SKM-1 treated with dmso at 0.1 percent for 144 hours (cell line): ENCODE measurements around the gene KLF5.
A peak's percentile ranks its signal among the peaks of the same experiment; 100 is the strongest.
"Not testable (repeated sequence)": the region's sequence is repeated elsewhere in the genome, so short reads cannot be mapped to it uniquely, and the experiment has no call there.

ENCODE experiments used
- DNase-seq: peaks from one replicate; lab custom pipeline; 2025; ENCODE audit not compliant: unreplicated experiment; lab: John Stamatoyannopoulos, UW

The KLF5 gene

DNA sequence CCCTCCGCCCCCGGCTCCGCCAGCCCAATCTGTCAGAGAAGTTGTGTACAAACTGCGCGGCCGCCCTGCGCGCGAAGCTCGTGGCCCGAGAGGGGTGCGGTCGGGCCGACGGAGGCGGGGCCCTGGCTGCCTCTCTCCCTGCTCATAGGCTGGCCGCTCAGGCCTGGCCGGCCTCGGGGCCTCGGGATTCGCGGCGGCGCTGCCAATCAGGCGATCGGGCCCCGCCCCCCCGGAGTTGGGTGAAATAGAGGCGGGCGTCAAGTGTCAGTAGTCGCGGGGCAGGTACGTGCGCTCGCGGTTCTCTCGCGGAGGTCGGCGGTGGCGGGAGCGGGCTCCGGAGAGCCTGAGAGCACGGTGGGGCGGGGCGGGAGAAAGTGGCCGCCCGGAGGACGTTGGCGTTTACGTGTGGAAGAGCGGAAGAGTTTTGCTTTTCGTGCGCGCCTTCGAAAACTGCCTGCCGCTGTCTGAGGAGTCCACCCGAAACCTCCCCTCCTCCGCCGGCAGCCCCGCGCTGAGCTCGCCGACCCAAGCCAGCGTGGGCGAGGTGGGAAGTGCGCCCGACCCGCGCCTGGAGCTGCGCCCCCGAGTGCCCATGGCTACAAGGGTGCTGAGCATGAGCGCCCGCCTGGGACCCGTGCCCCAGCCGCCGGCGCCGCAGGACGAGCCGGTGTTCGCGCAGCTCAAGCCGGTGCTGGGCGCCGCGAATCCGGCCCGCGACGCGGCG lies at the start of gene KLF5:
Gene KLF5, plus strand, starts transcription at position 270 of the 724 bp plus-strand sequence. Its CDS starts 323 bp downstream, at position 593.
- peak; percentile 91 for DNase-seq

DNA sequence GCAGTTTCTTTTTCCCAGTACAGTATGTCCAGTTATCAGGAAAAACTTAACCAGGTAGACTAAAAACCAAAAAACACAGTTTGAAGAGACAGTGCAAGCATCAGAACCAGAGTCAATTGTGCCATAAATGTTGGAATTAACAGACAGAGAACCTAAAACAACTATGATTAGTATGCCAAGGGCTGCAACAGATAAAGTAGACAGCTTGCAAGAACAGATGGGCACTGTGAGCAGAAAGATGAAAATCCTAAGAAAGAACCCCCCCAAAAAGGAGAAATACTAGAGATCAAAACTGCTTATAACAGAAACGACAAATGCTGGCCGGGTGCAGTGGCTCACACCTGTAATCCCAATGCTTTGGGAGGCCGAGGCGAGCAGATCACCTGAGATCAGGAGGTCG lies 47.1 kb upstream of the KLF5 start:
- no peak for DNase-seq

GRCh38 chr13:73015805-73016204 lies 43.0 kb upstream of the KLF5 start:
- DNase-seq: no peak

- DNase-seq: no peak
These were observed 40.5 kb upstream of the KLF5 start for GRCh38 chr13:73018336-73018735.

DNA sequence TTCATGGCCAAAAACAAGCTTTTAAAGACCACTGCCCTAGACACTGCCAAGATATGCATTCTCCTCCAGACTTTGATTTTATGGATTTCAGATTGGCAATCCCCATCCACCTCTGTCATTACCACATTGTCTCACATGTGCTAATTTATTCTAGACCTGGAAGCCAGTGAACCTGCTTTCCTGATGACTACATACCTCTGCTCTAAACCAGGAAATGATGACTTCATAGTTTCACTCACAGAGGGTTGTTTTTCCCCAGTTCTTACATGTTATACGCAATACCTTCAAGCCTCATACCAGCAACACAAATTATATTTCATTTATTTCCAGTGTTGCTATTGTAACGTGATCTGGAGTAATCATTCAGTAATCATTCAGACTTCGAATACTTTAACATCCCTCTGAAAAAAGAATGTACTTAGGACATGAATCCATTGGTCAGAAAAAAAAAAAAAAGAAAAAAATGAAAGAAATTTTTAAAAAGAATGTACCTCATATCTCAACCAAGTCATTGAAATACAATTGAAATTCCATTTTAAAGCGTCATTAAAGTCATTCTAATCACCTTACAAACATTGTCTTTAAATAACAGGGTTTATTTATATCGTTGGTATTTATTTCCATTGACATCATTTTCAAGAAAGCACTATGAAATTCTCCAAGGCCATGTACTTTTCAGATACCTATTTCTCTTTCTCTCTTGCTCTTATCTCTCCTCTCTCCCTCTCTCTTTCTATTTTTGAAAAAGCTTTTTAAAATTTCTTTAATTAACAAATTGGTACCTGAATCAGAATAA lies 33.4 kb upstream of the KLF5 start:
- peak; percentile 20 for DNase-seq

- no peak for DNase-seq
These were observed 23.9 kb upstream of the KLF5 start for GRCh38 chr13:73034901-73035300.

DNA sequence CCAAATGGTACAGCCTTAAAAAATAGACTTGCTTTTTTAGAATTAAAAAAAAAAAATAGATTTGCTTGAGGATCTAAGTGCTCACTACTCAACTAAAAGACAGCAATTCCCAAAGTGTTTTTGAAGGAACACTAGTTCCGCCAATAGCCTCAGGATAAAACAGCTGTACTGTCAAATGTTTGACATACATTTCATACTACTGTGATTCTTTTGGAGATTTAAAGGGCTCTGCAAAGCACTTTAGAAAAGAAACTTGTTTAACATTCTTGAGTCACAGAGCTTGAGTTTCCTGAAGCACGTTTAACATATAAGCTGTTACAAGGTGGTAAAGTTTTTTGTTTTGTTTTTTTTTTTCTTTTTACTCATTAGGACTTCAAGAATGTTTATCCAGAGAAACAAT lies 23.1 kb upstream of the KLF5 start:
- DNase-seq: no peak

GRCh38 chr13:73036566-73036965 lies 22.2 kb upstream of the KLF5 start:
- DNase-seq: no peak

DNA sequence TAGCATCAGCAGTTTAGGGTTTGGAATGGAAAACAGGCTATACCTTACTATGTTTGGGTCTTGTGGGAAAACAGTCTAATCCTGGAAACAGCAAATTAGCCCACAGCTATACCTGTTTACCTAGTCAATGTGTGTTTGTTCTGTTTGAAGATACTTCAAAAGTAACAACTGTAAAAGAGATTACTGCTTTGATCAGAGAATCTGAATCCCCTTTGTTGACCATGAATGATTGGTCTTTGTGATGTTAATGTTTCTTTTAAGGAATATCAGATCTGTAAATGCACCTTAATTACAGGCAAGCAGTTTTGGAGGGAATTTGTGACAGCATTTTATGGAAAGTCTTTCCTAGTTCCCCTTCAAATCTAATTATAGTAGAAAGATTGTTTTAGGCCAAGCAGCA lies 20.7 kb upstream of the KLF5 start:
- DNase-seq: no peak

- peak; percentile 86 for DNase-seq
These were observed 19.4 kb upstream of the KLF5 start for GRCh38 chr13:73039201-73040108.

GRCh38 chr13:73040484-73040883 lies 18.3 kb upstream of the KLF5 start:
- DNase-seq: no peak

GRCh38 chr13:73040968-73041596 lies 17.7 kb upstream of the KLF5 start:
- DNase-seq: peak; percentile 51

DNA sequence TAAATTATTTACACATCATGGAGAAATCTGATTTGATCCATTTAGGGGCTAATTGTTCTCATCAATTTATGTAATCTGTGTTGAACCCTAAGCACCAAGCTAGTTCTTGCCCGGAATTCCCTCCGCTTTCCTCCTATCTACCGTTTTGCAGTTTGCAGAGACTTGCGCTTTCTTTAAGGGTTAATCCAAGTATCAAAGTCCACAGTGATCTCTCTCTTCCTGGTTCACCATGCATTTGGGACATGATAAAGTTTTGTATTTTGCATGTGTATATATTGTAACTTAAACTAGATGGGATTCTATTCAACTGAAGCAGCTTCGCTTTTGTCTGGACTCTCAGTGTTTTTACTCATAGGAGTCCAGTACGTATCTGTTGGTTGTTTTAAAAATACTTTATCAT lies 13.8 kb upstream of the KLF5 start:
- DNase-seq: no peak

DNA sequence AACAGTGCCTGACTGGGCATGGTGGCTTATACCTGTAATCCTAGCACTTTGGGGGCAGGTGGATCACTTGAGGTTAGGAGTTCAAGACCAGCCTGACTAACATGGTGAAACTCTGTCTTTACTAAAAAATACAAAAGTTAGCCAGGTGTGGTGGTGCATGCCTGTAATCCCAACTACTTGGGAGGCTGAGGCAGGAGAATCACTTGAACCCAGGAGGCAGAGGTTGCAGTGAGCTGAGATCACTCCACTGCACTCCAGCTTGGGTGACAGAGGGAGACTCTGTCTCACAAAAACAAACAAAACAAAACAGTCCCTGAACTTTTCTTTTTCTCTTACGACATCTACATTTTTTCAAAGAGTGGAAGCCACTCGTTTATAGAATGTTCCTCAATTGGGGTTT lies 10.2 kb upstream of the KLF5 start:
- DNase-seq: not testable (repeated sequence)

DNA sequence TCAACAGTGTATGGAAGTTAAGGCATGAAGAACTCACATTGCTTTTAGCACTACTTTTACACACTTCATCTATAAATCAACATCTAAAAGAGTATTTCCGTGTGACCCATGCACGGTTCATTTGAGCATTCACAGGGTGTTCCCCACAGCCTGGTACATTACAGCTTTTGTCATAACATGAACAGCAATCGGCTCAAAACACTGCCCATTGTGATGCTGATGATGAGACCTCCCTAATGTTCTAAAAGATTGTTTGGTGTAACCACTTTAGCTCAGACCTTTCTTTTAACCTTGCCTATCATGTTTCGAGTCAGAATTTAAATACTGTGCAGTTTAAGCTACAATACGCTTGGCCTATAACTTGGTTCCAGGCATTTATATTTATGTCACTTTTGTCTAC lies 4.1 kb upstream of the KLF5 start:
- DNase-seq: no peak

DNA sequence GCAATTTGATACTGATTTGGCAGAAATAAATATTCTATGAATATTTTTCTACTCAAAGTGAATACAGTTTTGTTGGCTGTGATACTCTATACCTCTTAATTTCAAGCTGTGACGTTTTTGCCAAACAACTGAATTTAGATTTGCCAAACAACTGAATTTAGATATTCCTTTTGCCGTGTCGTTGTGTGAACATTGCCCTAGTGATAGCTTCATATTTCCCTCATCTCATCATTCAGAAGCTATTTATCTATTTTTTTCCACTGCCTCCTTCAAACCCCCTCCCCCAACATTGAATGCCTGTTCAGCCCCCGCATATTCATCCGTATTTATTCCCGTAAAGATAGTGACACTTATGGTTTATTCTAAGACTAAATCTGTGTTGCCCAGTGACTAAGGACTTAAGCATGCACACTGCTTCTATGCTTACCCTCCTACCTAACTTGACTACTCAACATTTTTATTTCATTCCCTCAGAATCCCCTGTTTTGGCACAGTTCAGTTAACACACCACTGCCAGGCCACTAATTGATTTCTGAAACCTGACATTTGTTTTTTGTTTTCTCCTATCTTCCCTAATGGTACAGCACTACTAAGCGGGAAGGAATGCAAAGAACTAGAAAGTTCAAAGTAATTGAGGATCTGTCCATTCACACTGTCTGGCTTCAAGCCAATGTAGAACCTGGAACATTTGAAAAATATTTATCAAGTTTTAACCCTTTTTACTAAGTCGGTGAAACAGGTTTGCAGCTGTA lies 2.8 kb upstream of the KLF5 start:
- DNase-seq: no peak

GRCh38 chr13:73056565-73056962 lies 2.2 kb upstream of the KLF5 start:
- DNase-seq: no peak

GRCh38 chr13:73057284-73058063 lies 1.3 kb upstream of the KLF5 start:
- no peak for DNase-seq

GRCh38 chr13:73058064-73058313 lies 816 bp upstream of the KLF5 start:
- DNase-seq: no peak

GRCh38 chr13:73058432-73058735 lies 421 bp upstream of the KLF5 start:
- no peak for DNase-seq
